Measurements from ENCODE around the gene PIGT.
"Not testable (repeated sequence)": the region's sequence is repeated elsewhere in the genome, so short reads cannot be mapped to it uniquely, and the experiment has no call there.

PIGT gene

GRCh38 chr20:45467172-45467571 lies 51.2 kb downstream of the PIGT start:
- DNase-seq: no peak

- DNase-seq: no peak
These were observed 51.9 kb downstream of the PIGT start for GRCh38 chr20:45467861-45468260.

GRCh38 chr20:45469336-45470261 lies 53.7 kb downstream of the PIGT start, which contains the start of gene WFDC2:
Gene WFDC2, plus strand, starts transcription at chr20:45469753. Its CDS starts 29 bp downstream, at chr20:45469782.
- DNase-seq: no peak

- no peak for DNase-seq
These were observed 54.5 kb downstream of the PIGT start for GRCh38 chr20:45470262-45470931.

- no peak for DNase-seq
These were observed 55.0 kb downstream of the PIGT start for GRCh38 chr20:45470937-45471336.

- not testable (repeated sequence) for DNase-seq
These were observed 56.3 kb downstream of the PIGT start for GRCh38 chr20:45472286-45472685.
